ENCODE results near the gene EXOC3. TPM values are rescaled to one million over a fixed set of nuclear protein-coding genes. Genes with fewer than 3 reads are reported as not detected.

EXOC3 gene
- total RNA-seq, 1 donor from 2014 or later, result 37.3 TPM

DNA sequence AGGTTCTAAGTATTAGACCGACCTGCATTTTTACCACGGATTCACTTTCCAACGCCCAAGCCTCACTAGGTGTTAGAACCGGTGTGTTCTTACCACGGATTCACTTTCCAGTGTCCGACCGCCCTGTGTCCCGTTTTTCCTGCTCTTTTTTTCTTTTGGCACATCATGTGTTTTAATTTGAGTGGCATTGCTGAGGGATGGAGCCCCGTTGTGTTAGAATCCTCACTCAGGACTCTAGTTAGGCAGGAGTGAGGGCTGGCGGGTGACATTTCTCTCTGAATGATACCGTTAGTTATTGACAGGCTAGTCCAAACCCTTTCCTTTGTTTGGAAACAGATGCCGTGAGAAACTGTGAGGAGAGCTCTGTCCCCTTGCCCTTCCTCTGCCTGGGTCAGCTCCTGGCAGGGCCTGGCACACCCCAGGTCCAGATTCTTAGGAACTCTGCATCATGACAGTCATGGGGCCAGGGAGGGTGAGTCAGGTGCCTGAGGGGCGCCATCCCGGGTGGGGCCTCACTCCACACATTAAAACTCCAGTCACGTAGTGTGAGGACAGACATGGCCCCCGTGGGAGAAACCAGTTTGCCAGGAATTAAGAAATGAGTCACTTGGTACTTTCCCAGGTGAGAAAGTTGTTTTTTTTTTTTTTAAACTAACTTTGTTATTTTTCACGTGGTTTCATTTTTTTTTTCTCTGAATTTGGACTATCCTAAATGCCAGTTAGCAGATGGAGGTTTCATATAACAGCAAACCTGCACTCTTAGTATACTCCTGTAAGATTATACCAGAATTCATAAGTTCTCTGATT lies 15.8 kb downstream of the EXOC3 start:
- Histone ChIP-seq H3K4me3 (ENCODE audit: low read depth, low read length) (no peak overlapping the region), H3K36me3 (ENCODE audit: control insufficient read depth, insufficient read depth, low read length) (peaks cover 3% of the 10 kb centered on the region), H3K27me3 (ENCODE audit: control insufficient read depth, insufficient read depth, low read length) (no peaks in the 10 kb centered on the region)
- DNase-seq (ENCODE audit: low read depth), result peak; percentile 75
- TF ChIP-seq, protein P1, sequence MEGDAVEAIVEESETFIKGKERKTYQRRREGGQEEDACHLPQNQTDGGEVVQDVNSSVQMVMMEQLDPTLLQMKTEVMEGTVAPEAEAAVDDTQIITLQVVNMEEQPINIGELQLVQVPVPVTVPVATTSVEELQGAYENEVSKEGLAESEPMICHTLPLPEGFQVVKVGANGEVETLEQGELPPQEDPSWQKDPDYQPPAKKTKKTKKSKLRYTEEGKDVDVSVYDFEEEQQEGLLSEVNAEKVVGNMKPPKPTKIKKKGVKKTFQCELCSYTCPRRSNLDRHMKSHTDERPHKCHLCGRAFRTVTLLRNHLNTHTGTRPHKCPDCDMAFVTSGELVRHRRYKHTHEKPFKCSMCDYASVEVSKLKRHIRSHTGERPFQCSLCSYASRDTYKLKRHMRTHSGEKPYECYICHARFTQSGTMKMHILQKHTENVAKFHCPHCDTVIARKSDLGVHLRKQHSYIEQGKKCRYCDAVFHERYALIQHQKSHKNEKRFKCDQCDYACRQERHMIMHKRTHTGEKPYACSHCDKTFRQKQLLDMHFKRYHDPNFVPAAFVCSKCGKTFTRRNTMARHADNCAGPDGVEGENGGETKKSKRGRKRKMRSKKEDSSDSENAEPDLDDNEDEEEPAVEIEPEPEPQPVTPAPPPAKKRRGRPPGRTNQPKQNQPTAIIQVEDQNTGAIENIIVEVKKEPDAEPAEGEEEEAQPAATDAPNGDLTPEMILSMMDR (IDR thresholded peaks at IDR 0.05; ENCODE audit: insufficient read depth, low read length, poor library complexity, severe bottlenecking), result no peak

DNA sequence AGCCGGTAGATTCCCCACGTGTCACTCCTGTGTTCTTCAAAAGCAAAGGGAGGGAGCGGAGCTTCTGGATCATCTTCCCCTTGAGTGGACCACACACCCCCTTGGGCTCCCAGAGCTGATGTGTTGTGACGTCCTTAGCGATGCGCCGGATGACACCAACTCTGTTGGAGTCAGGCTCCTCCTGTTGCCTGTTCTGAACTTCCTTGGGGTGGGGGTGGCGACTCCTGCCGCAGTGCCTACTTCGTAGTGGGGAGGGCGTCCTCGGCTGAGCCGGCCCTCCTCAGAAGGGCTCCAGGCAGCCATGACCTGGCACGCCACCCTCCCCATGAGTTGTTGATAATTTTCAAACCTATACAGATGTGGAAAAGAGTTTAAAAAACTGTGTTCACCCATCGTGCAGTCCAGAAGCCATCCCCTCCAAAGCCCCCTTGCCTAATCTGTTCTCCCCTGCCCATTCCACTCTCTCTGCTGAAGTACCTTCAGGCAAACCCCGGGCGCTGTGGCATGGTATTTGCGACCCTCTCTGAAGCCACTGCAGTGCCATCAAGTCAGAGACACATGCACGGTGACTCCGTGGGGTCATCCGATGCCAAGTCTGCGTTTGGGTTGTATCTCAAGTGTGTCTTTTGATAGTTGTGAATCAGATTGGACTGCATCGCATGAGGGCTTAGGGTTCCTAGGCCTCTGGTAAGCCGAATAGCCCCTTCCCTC lies 16.7 kb downstream of the EXOC3 start:
- H3K27me3 ChIP-seq (ENCODE audit: control insufficient read depth, insufficient read depth, low read length), result no peaks in the 10 kb centered on the region
- TF ChIP-seq, protein P1 (IDR thresholded peaks at IDR 0.05; ENCODE audit: insufficient read depth, low read length, poor library complexity, severe bottlenecking), result no peak
- no peak overlapping the region for H3K4me3 ChIP-seq (ENCODE audit: low read depth, low read length)
- H3K36me3 ChIP-seq (ENCODE audit: control insufficient read depth, insufficient read depth, low read length), result no peaks in the 10 kb centered on the region
- no peak for DNase-seq (ENCODE audit: low read depth)

DNA sequence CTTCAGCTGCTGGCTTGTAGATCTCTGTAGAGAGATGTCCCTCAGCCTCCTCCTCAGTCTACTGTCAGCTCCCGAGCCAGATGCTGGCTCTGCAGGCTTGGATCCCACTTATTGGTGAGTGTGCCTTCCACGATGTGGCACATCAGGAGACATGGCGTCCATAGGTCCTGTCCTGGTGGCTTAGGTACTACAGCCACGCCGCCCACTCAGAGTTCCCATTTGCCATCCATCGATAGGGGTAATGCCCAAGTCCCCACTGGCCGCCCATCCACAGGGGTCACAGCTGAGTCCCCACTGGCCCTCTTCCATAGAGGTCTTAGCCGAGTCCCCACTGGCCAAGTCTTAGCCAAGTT lies 17.3 kb downstream of the EXOC3 start:
- TF ChIP-seq, protein P1 (IDR thresholded peaks at IDR 0.05; ENCODE audit: insufficient read depth, low read length, poor library complexity, severe bottlenecking), result no peak
- DNase-seq (ENCODE audit: low read depth), result no peak
- Histone ChIP-seq H3K4me3 (ENCODE audit: low read depth, low read length) (no peak overlapping the region), H3K27me3 (ENCODE audit: control insufficient read depth, insufficient read depth, low read length) (no peaks in the 10 kb centered on the region), H3K36me3 (ENCODE audit: control insufficient read depth, insufficient read depth, low read length) (no peaks in the 10 kb centered on the region)

DNA sequence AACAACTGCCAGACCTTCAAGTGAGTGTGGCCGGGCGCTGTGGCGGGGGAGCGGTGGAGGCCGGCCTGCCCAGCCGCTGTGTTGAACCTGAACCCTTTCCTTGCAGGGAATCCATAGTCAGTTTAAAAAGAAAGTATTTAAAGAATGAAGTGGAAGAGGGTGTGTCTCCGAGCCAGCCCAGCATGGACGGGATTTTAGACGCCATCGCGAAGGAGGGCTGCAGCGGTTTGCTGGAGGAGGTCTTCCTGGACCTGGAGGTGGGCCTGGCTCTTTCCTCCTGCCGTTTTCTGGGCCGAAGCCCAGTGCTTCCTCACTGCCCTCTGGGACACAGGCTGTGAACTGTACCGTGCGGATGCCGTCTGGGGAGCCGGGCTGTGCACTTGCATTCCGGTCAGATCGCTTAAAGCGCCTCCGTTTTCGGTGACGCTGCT lies 19.1 kb downstream of the EXOC3 start:
- no peak for DNase-seq (ENCODE audit: low read depth)
- Histone ChIP-seq H3K27me3 (ENCODE audit: control insufficient read depth, insufficient read depth, low read length) (no peaks in the 10 kb centered on the region), H3K36me3 (ENCODE audit: control insufficient read depth, insufficient read depth, low read length) (no peaks in the 10 kb centered on the region), H3K4me3 (ENCODE audit: low read depth, low read length) (no peak overlapping the region)
- TF ChIP-seq, protein P1 (IDR thresholded peaks at IDR 0.05; ENCODE audit: insufficient read depth, low read length, poor library complexity, severe bottlenecking), result no peak

DNA sequence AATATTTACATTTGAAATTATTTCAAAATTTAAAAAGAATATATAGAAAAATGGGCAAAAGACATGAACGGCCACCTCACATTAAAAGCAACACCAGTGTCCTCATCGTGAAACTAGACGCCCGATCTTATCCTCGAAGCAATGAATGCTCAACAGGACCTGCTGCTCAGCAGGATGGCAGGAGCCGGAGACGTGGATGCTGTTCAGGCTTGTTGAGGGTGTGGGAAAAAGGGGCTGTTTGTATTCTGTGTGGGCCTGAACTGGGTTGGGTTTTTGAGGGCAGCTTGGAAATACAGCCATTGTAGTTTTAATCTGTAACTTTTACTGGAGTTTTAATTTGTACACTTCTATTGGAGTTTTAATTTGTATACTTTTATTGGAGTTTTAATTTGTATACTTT lies 20.3 kb downstream of the EXOC3 start:
- Histone ChIP-seq H3K36me3 (ENCODE audit: control insufficient read depth, insufficient read depth, low read length) (no peaks in the 10 kb centered on the region), H3K27me3 (ENCODE audit: control insufficient read depth, insufficient read depth, low read length) (no peaks in the 10 kb centered on the region), H3K4me3 (ENCODE audit: low read depth, low read length) (no peak overlapping the region)
- no peak for DNase-seq (ENCODE audit: low read depth)
- TF ChIP-seq, protein P1 (IDR thresholded peaks at IDR 0.05; ENCODE audit: insufficient read depth, low read length, poor library complexity, severe bottlenecking), result no peak
